Urinary bladder (tissue), 4 donors: ENCODE data around the gene TMEM92. TPM values are rescaled to one million over a fixed set of nuclear protein-coding genes. Genes with fewer than 3 reads are reported as not detected.

Experiments
- DNase-seq: peaks from one replicate; pipeline ENCODE4 v3.0.0-alpha.2; 2015; ENCODE audit errors: extremely low spot score
- H3K27ac ChIP-seq: one replicate; pipeline ENCODE4 v1.5.1; 2013; ENCODE audit warnings: low read depth, mild to moderate bottlenecking, moderate library complexity
- H3K36me3 ChIP-seq: one replicate; pipeline ENCODE4 v1.6.1; 2013; ENCODE audit warnings: mild to moderate bottlenecking, moderate library complexity; ENCODE audit not compliant: insufficient read depth
- H3K4me1 ChIP-seq: one replicate; pipeline ENCODE4 v1.6.1; 2013; ENCODE audit warnings: mild to moderate bottlenecking, moderate library complexity; ENCODE audit not compliant: insufficient read depth
- H3K4me3 ChIP-seq: one replicate; pipeline ENCODE4 v1.5.1; 2013; ENCODE audit warnings: low read depth, low read length
- WGBS: extraction: QIAGEN DNeasy Blood & Tissue Kit; methylation state at CpG from one replicate; pipeline ENCODE4 v1.1.7; 2013; 5-methylcytosine and 5-hydroxymethylcytosine counted together
- polyA plus RNA-seq: library from polyadenylated mRNA; stranded (reverse); fragments of 200-250 nt; gene quantifications from one replicate; pipeline ENCODE4 v1.2.3, GENCODE V29; 2013
- total RNA-seq: library from RNA; depleted of rRNA; stranded (reverse); fragments of >200 nt; gene quantifications from one replicate; pipeline ENCODE4 v1.2.3, GENCODE V29; 2014
- donor health status: healthy with polysubstance abuse.
- donor health status: healthy.

The TMEM92 gene
- total and polyA plus RNA-seq, 2 donors, result 1.0 to 2.5 TPM

- DNase-seq, result no peak
- WGBS, result 26% methylated on average over 15 of the region's 15 CpGs
- Histone ChIP-seq H3K4me3 (no peak overlapping the region), H3K4me1 (no peaks in the 10 kb centered on the region), H3K27ac (no peak overlapping the region), H3K36me3 (no peaks in the 10 kb centered on the region)
Observed at GRCh38 chr17:50257676-50258224, 16.5 kb upstream of the TMEM92 start.

GRCh38 chr17:50258647-50259476 is 15.4 kb upstream of the TMEM92 start:
- no peak for DNase-seq
- 33% methylated on average over 13 of the region's 13 CpGs for WGBS
- no peak overlapping the region for H3K27ac ChIP-seq
- H3K4me1 ChIP-seq, result no peaks in the 10 kb centered on the region
- no peak overlapping the region for H3K4me3 ChIP-seq
- H3K36me3 ChIP-seq, result no peaks in the 10 kb centered on the region

- no peaks in the 10 kb centered on the region for H3K36me3 ChIP-seq
- no peak overlapping the region for H3K4me3 ChIP-seq
- DNase-seq, result no peak
- no peak overlapping the region for H3K27ac ChIP-seq
- 48% methylated on average over 19 of the region's 19 CpGs for WGBS
- H3K4me1 ChIP-seq, result no peaks in the 10 kb centered on the region
Observed at GRCh38 chr17:50259477-50260324, 14.6 kb upstream of the TMEM92 start.

GRCh38 chr17:50260501-50260911 is 13.8 kb upstream of the TMEM92 start:
- no peak for DNase-seq
- Histone ChIP-seq H3K27ac (no peak overlapping the region), H3K36me3 (no peaks in the 10 kb centered on the region), H3K4me3 (no peak overlapping the region), H3K4me1 (no peaks in the 10 kb centered on the region)
- 65% methylated on average over 6 of the region's 6 CpGs for WGBS

- no peaks in the 10 kb centered on the region for H3K36me3 ChIP-seq
- H3K4me1 ChIP-seq, result no peaks in the 10 kb centered on the region
- no peak overlapping the region for H3K27ac ChIP-seq
- no peak overlapping the region for H3K4me3 ChIP-seq
- no peak for DNase-seq
- 88% methylated on average over 15 of the region's 15 CpGs for WGBS
Observed at GRCh38 chr17:50261051-50261915, 13.0 kb upstream of the TMEM92 start.

GRCh38 chr17:50262001-50262794 is 12.1 kb upstream of the TMEM92 start:
- WGBS, result 91% methylated on average over 14 of the region's 14 CpGs
- no peak for DNase-seq
- Histone ChIP-seq H3K36me3 (no peaks in the 10 kb centered on the region), H3K27ac (no peak overlapping the region), H3K4me3 (no peak overlapping the region), H3K4me1 (no peaks in the 10 kb centered on the region)

GRCh38 chr17:50263331-50264262 is 10.7 kb upstream of the TMEM92 start:
- Histone ChIP-seq H3K4me1 (no peaks in the 10 kb centered on the region), H3K36me3 (no peaks in the 10 kb centered on the region), H3K27ac (no peak overlapping the region), H3K4me3 (no peak overlapping the region)
- 54% methylated on average over 10 of the region's 10 CpGs for WGBS
- DNase-seq, result no peak

GRCh38 chr17:50264263-50265113 is 9.8 kb upstream of the TMEM92 start:
- Histone ChIP-seq H3K36me3 (no peaks in the 10 kb centered on the region), H3K4me1 (no peaks in the 10 kb centered on the region), H3K27ac (no peak overlapping the region), H3K4me3 (no peak overlapping the region)
- DNase-seq, result no peak
- 40% methylated on average over 23 of the region's 23 CpGs for WGBS

- H3K4me1 ChIP-seq, result no peaks in the 10 kb centered on the region
- DNase-seq, result no peak
- no peak overlapping the region for H3K4me3 ChIP-seq
- no peaks in the 10 kb centered on the region for H3K36me3 ChIP-seq
- no peak overlapping the region for H3K27ac ChIP-seq
- WGBS, result 90% methylated on average over 2 of the region's 2 CpGs
Observed at GRCh38 chr17:50265212-50265611, 9.1 kb upstream of the TMEM92 start.

GRCh38 chr17:50265690-50266315 is 8.5 kb upstream of the TMEM92 start:
- Histone ChIP-seq H3K4me1 (peaks cover under 1% of the 10 kb centered on the region), H3K4me3 (no peak overlapping the region), H3K36me3 (no peaks in the 10 kb centered on the region), H3K27ac (no peak overlapping the region)
- no peak for DNase-seq
- WGBS, result 64% methylated on average over 10 of the region's 10 CpGs
